IMR-90 (cell line): Measurements from ENCODE around the gene PPFIA1. TPM values are rescaled to one million over a fixed set of nuclear protein-coding genes. Genes with fewer than 3 reads are reported as not detected.

ENCODE experiments used
- ATAC-seq: fragments of 200-7000 bp; cut with Tn5 transposase; 2 replicates; pipeline ENCODE4 v1.9.1; 2020; ENCODE audit warnings: low read depth, mild to moderate bottlenecking, moderate library complexity
- BruUV-seq: library from RNA; stranded (reverse); fragments of 400-500 nt; replicated peaks from 2 replicates; lab custom pipeline; 2021; lab: Mats Ljungman, UMichigan
- CTCF ChIA-PET: fragments of 300-600 bp; formaldehyde crosslinking; extraction: SDS; loops from one replicate; lab custom pipeline; 2021; ENCODE audit warnings: antibody characterized with exemption; lab: Yijun Ruan, JAX
- POLR2A ChIA-PET: fragments of 300-600 bp; sonication (Branson Sonifier 250); formaldehyde crosslinking; loops from one replicate; lab custom pipeline; 2022; ENCODE audit warnings: antibody characterized with exemption; ENCODE audit not compliant: unreplicated experiment; lab: Charles Lee
- DNase-seq: peaks from one replicate; pipeline ENCODE4 v3.0.0; 2013
- H2AFZ ChIP-seq: replicated peaks from 2 replicates; pipeline ENCODE3; 2013; ENCODE audit warnings: low read length, mild to moderate bottlenecking; ENCODE audit not compliant: poor library complexity
- H2AK5ac ChIP-seq: 2 replicates; pipeline ENCODE4 v1.6.1; 2013; ENCODE audit warnings: low read depth, low read length, inconsistent platforms
- H2AK9ac ChIP-seq: replicated peaks from 2 replicates; pipeline ENCODE3; 2013; ENCODE audit warnings: mild to moderate bottlenecking, low read depth, low read length, moderate library complexity; ENCODE audit not compliant: poor library complexity
- H2BK120ac ChIP-seq: 2 replicates; pipeline ENCODE4 v1.6.1; 2013; ENCODE audit warnings: low read depth, low read length, inconsistent platforms
- H2BK15ac ChIP-seq: 3 replicates; pipeline ENCODE4 v1.6.1; 2013; ENCODE audit warnings: low read depth, low read length, inconsistent platforms
- H2BK20ac ChIP-seq: 2 replicates; pipeline ENCODE4 v1.6.1; 2013; ENCODE audit warnings: low read depth, mild to moderate bottlenecking, inconsistent platforms, low read length, moderate library complexity
- H2BK5ac ChIP-seq: 2 replicates; pipeline ENCODE4 v1.6.1; 2013; ENCODE audit warnings: mild to moderate bottlenecking, low read depth, low read length, inconsistent platforms; ENCODE audit not compliant: poor library complexity, severe bottlenecking
- H3K14ac ChIP-seq: replicated peaks from 2 replicates; pipeline ENCODE4 v1.6.1; 2013; ENCODE audit warnings: low read depth, low read length, inconsistent platforms
- H3K18ac ChIP-seq: 2 replicates; pipeline ENCODE4 v1.6.1; 2013; ENCODE audit warnings: low read depth, low read length, control low read depth
- H3K23ac ChIP-seq: 2 replicates; pipeline ENCODE4 v1.6.1; 2013; ENCODE audit warnings: low read depth, low read length, inconsistent platforms
- H3K27ac ChIP-seq: 2 replicates; pipeline ENCODE4 v1.5.1; 2013; ENCODE audit warnings: mild to moderate bottlenecking, control low read depth, low read length; ENCODE audit not compliant: insufficient read depth
- H3K27me3 ChIP-seq: 2 replicates; pipeline ENCODE4 v1.6.1; 2013; ENCODE audit warnings: low read length; ENCODE audit not compliant: control insufficient read depth, insufficient read depth
- H3K36me3 ChIP-seq: 2 replicates; pipeline ENCODE4 v1.6.1; 2013; ENCODE audit warnings: low read length, mixed read lengths; ENCODE audit not compliant: control insufficient read depth, insufficient read depth
- H3K4ac ChIP-seq: 2 replicates; pipeline ENCODE4 v1.6.1; 2013; ENCODE audit warnings: low read depth, low read length, inconsistent platforms
- H3K4me1 ChIP-seq: 2 replicates; pipeline ENCODE4 v1.6.1; 2013; ENCODE audit warnings: low read length, mixed read lengths; ENCODE audit not compliant: control insufficient read depth, insufficient read depth
- H3K4me2 ChIP-seq: 2 replicates; pipeline ENCODE4 v1.6.1; 2013; ENCODE audit warnings: low read depth, mild to moderate bottlenecking, control low read depth, low read length, moderate library complexity
- H3K4me3 ChIP-seq: 2 replicates; pipeline ENCODE4 v1.5.1; 2013; ENCODE audit warnings: low read depth, mild to moderate bottlenecking, control low read depth, low read length, moderate library complexity; ENCODE audit not compliant: insufficient read depth
- H3K56ac ChIP-seq: 2 replicates; pipeline ENCODE4 v1.6.1; 2013; ENCODE audit warnings: low read length, inconsistent platforms; ENCODE audit not compliant: insufficient read depth; ENCODE audit errors: extremely low read depth
- H3K79me1 ChIP-seq, 2 experiments: 2 replicates each; pipeline ENCODE4 v1.6.1; 2013; ENCODE audit warnings: low read length in 2 of 2, inconsistent platforms in 1 of 2, low read depth in 1 of 2
- H3K9ac ChIP-seq: 2 replicates; pipeline ENCODE4 v1.6.1; 2013; ENCODE audit warnings: low read depth, low read length, control low read depth
- H3K9me1 ChIP-seq: 2 replicates; pipeline ENCODE4 v1.6.1; 2013; ENCODE audit warnings: low read length, inconsistent platforms; ENCODE audit not compliant: insufficient read depth
- H3K9me3 ChIP-seq: 2 replicates; pipeline ENCODE4 v1.6.1; 2013; ENCODE audit warnings: low read length; ENCODE audit not compliant: control insufficient read depth, insufficient read depth
- H4K20me1 ChIP-seq: 2 replicates; pipeline ENCODE4 v1.6.1; 2013; ENCODE audit warnings: low read length, inconsistent platforms; ENCODE audit not compliant: insufficient read depth
- H4K5ac ChIP-seq: 2 replicates; pipeline ENCODE4 v1.6.1; 2013; ENCODE audit warnings: mild to moderate bottlenecking, low read depth, low read length, control low read depth
- H4K8ac ChIP-seq, 2 experiments: 2 replicates each; pipeline ENCODE4 v1.6.1; 2013; ENCODE audit warnings: low read depth in 2 of 2, low read length in 2 of 2, control low read depth in 1 of 2, inconsistent platforms in 1 of 2
- H4K91ac ChIP-seq: 2 replicates; pipeline ENCODE4 v1.6.1; 2013; ENCODE audit warnings: low read depth, low read length, inconsistent platforms; ENCODE audit not compliant: insufficient read depth
- BHLHE40 ChIP-seq: fragments of 150-350 bp; IDR thresholded peaks from 2 replicates; pipeline ENCODE4 v1.6.1; 2016; ENCODE audit warnings: mild to moderate bottlenecking, low read depth, low read length
- CHD1 ChIP-seq: IDR thresholded peaks from 2 replicates; pipeline ENCODE4 v1.6.1; 2012; ENCODE audit warnings: low read depth, low read length, improper control_type of control experiment
- NFE2L2 ChIP-seq: fragments of 150-350 bp; IDR thresholded peaks from 2 replicates; pipeline ENCODE4 v1.6.1; 2016; ENCODE audit warnings: low read depth, mild to moderate bottlenecking, low read length
- WGBS, 2 experiments: methylation state at CpG; one replicate each; pipeline versions ENCODE4 v1.1.5 to v1.1.7; 2013; ENCODE audit warnings: missing lambda C conversion rate in 2 of 2; ENCODE audit not compliant: insufficient read length in 1 of 2; ENCODE audit errors: extremely low coverage in 2 of 2; 5-methylcytosine and 5-hydroxymethylcytosine counted together
- dilution Hi-C: fragments of 300-500 bp; cut with HindIII; formaldehyde crosslinking; loops from one replicate; pipeline ENCODE4 v1.14.3; 2018; ENCODE audit warnings: low sequenced_read_pairs; ENCODE audit not compliant: unreplicated experiment
- in situ Hi-C: fragments of 300-500 bp; cut with MboI; formaldehyde crosslinking; loops from 3 replicates; pipeline ENCODE4 v1.14.3; 2019; ENCODE audit warnings: low sequenced_read_pairs, inconsistent platforms, mixed read lengths
- intact Hi-C: fragments of 100-400 bp; cut with micrococcal nuclease; formaldehyde crosslinking; loops from 2 replicates; pipeline ENCODE4 v1.10.0; 2022
- polyA plus RNA-seq, 3 experiments: library from polyadenylated mRNA; depleted of rRNA; stranded (reverse); fragments of >200 nt; gene quantifications; 2 replicates each; pipeline ENCODE4 v1.2.3, GENCODE V29; 2012; ENCODE audit warnings: low replicate concordance in 1 of 3
- total RNA-seq: library from RNA; depleted of rRNA; stranded (reverse); fragments of >200 nt; gene quantifications from 2 replicates; pipeline ENCODE4 v1.2.3, GENCODE V29; 2012

Gene PPFIA1
- total and polyA plus RNA-seq, 2 of the 4 experiments (the other 2 are of a cell fraction), result 25.6 to 37.2 TPM

DNA sequence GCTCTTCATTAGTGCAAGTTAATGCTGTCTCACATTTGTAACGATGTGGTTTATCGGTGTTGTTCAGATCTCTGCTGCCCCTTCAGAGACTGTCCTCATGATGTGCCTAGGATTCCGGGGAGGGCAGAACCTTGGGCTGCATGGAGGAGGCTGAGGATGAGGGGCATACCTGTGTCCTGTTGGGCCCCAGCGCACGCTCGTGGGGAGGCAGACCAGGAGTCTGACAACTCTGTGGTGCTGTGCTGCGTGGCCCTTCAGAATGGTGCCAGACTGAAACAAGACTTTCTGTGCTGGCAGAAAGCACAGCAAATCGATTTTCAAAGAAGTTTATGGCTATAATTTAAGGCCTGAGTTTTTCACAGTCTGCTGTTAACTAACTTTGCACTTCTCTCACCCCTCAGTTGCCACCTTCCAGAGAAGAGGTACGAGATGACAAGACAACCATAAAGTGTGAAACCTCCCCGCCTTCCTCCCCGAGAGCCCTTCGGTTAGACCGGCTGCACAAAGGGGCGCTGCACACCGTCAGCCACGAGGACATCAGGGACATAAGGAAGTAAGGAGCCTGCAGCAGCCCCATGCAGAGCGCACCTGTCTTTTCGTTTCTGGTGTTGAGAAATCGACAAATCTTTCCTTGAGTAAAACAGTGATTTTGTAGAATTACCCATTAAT is 83.5 kb downstream of the PPFIA1 start:
- H2BK120ac ChIP-seq, result no peak overlapping the region
- H3K9me1 ChIP-seq, result no peaks in the 10 kb centered on the region
- no peak overlapping the region for H3K4me3 ChIP-seq
- intact Hi-C loops (no loop called here), dilution Hi-C loops (no loop called here), in situ Hi-C loops (no loop called here)
- H3K14ac ChIP-seq, result no peak overlapping the region
- no peak overlapping the region for H4K91ac ChIP-seq
- TF ChIP-seq BHLHE40, result no peak
- TF ChIP-seq NFE2L2, result no peak
- no peak for TF ChIP-seq CHD1
- no peak overlapping the region for H3K23ac ChIP-seq
- BruUV-seq, result no TSS peak
- H3K18ac ChIP-seq, result no peak overlapping the region
- H3K56ac ChIP-seq, result no peak overlapping the region
- ChIA-PET CTCF (no interaction called here), POLR2A (no interaction called here)
- no peak overlapping the region for H2AK5ac ChIP-seq
- H3K4ac ChIP-seq, result no peak overlapping the region
- H2BK20ac ChIP-seq, result no peak overlapping the region
- no peak overlapping the region for H2AFZ ChIP-seq
- DNase-seq (no peak), ATAC-seq (no peak)
- H3K36me3 ChIP-seq, result peaks cover 44% of the 10 kb centered on the region
- no peak overlapping the region for H3K9ac ChIP-seq
- no peaks in the 10 kb centered on the region for H3K27me3 ChIP-seq
- no peak overlapping the region for H2BK15ac ChIP-seq
- no peak overlapping the region for H2AK9ac ChIP-seq
- H3K4me2 ChIP-seq, result no peak overlapping the region
- H3K9me3 ChIP-seq, result no peaks in the 10 kb centered on the region
- H3K27ac ChIP-seq, result no peak overlapping the region
- H4K20me1 ChIP-seq, result no peaks in the 10 kb centered on the region
- H2BK5ac ChIP-seq, result no peak overlapping the region
- H4K8ac ChIP-seq, result no peak overlapping the region
- H3K79me1 ChIP-seq, result no peaks in the 10 kb centered on the region; a peak in 1 of 4 replicates
- 97% methylated on average over 5 of the region's 19 CpGs; no CpG with 5 or more reads in 1 of the 2 experiments for WGBS, 2 experiments
- H4K5ac ChIP-seq, result no peak overlapping the region
- no peaks in the 10 kb centered on the region for H3K4me1 ChIP-seq
